ENCODE data around the gene SHMT2. TPM values are rescaled to one million over a fixed set of nuclear protein-coding genes. Genes with fewer than 3 reads are reported as not detected.

SHMT2 gene
- total RNA-seq, 1 donor from 2014 or later: 413 TPM

GRCh38 chr12:57216014-57216911 is 13.2 kb upstream of the SHMT2 start, which contains the start of gene NXPH4:
Gene NXPH4 (plus strand): TSS chr12:57216794. CDS start chr12:57216970, 176 bp downstream.
- FAIRE-seq (no peak), DNase-seq (ENCODE audit: low read depth) (no peak)
- Histone ChIP-seq H3K36me3 (ENCODE audit: control insufficient read depth, insufficient read depth, low read length) (peaks cover 8% of the 10 kb centered on the region), H3K27me3 (ENCODE audit: control insufficient read depth, insufficient read depth, low read length) (peaks cover 34% of the 10 kb centered on the region), H3K4me3 (ENCODE audit: low read depth, low read length) (peak within 1 kb of the TSS; percentile 44)
- TF ChIP-seq CTCF (IDR thresholded peaks at IDR 0.05; ENCODE audit: insufficient read depth, low read length, severe bottlenecking): no peak

- peaks cover 3% of the 10 kb centered on the region for H3K36me3 ChIP-seq (ENCODE audit: control insufficient read depth, insufficient read depth, low read length)
- FAIRE-seq (no peak), DNase-seq (ENCODE audit: low read depth) (no peak)
- H3K4me3 ChIP-seq (ENCODE audit: low read depth, low read length): peak overlapping the region; percentile 44
- peaks cover 43% of the 10 kb centered on the region for H3K27me3 ChIP-seq (ENCODE audit: control insufficient read depth, insufficient read depth, low read length)
- TF ChIP-seq CTCF (IDR thresholded peaks at IDR 0.05; ENCODE audit: insufficient read depth, low read length, severe bottlenecking): no peak
Measured at GRCh38 chr12:57216921-57217879, 12.3 kb upstream of the SHMT2 start.

DNA sequence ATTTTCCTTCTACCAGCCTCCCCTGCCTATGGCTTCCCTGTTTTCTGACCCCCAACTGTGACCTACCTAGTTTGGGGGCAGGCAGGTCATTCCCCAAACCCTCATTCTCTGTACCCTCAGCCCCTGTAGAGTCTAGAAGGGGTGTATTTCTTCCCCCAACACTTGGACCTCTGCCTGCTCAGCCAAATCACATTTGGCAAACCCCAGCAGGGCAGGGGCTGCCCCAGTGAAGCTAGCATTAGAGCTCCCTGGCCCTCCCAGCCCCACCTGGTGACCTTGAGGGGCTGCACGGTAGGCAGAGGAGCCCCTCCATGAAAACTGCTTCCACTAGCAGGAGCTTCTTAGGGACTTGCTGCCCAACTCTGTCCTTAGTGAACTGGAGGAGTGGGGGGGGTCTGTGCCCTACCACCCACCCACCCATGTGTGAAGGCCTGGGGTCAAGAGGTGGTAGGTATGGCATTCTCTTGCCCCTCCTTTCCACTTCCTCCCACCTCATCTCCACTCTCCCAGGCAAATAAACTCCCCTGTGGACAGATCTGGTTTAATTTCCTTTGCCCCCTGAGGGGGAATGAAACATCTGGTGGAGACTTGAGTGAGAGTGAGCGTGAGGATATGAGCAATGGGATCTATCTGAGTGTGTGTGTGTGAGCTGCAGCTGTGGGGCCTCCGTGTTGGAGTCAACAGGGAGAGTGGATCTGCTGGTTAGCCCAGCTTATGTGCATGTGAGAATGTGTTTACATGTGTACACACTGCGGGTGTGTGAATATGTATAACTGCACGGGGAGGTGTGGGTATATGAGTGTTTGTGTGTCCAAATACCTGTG is 11.3 kb upstream of the SHMT2 start:
- FAIRE-seq (no peak), DNase-seq (ENCODE audit: low read depth) (no peak)
- TF ChIP-seq CTCF (IDR thresholded peaks at IDR 0.05; ENCODE audit: insufficient read depth, low read length, severe bottlenecking): no peak

GRCh38 chr12:57219205-57219992 is 10.1 kb upstream of the SHMT2 start:
- peaks cover 55% of the 10 kb centered on the region for H3K27me3 ChIP-seq (ENCODE audit: control insufficient read depth, insufficient read depth, low read length)
- FAIRE-seq (no peak), DNase-seq (ENCODE audit: low read depth) (no peak)
- no peaks in the 10 kb centered on the region for H3K36me3 ChIP-seq (ENCODE audit: control insufficient read depth, insufficient read depth, low read length)
- no peak for TF ChIP-seq CTCF (IDR thresholded peaks at IDR 0.05; ENCODE audit: insufficient read depth, low read length, severe bottlenecking)
- no peak overlapping the region for H3K4me3 ChIP-seq (ENCODE audit: low read depth, low read length)

More for the DNA sequence above, 11.3 kb upstream of the SHMT2 start:
- Histone ChIP-seq H3K4me3 (ENCODE audit: low read depth, low read length) (no peak overlapping the region), H3K36me3 (ENCODE audit: control insufficient read depth, insufficient read depth, low read length) (no peaks in the 10 kb centered on the region), H3K27me3 (ENCODE audit: control insufficient read depth, insufficient read depth, low read length) (peaks cover 50% of the 10 kb centered on the region)

Measured in bronchial epithelial cell (primary cell).